ENCODE data around the gene POLQ. TPM values are rescaled to one million over a fixed set of nuclear protein-coding genes. Genes with fewer than 3 reads are reported as not detected.

The POLQ gene
- total and polyA plus RNA-seq, 9 donors = 2.7 to 4.8 (median 3.4) TPM

DNA sequence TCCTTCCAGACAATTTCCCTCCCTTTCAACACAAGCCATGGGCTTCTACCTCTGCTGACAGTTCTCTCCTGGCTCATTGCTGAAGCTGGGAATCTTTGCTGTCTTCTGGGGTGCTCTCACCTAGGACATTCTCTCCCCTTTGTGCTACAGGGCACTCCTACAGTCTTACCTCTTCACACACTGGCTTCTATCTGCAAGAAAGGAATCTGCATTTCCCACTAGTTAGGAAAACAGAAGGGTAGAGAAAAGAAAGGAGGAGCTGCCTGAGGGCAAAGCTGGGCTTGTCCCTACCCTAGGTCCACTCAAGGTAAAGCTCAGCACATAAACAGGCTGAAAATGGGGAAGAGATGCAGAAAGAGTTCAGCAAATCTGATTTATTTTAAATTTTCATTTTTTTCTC is 16.4 kb upstream of the POLQ start:
- Histone ChIP-seq H3K9me3 (replicated peaks; ENCODE audit: control insufficient read depth, low read depth, low read length) (no peaks in the 10 kb centered on the region), H3K27ac (ENCODE audit: low read length) (no peak overlapping the region), H3K27me3 (ENCODE audit: control insufficient read depth, insufficient read depth, low read length) (no peaks in the 10 kb centered on the region), H3K4me1 (ENCODE audit: control insufficient read depth, insufficient read depth, low read length) (no peaks in the 10 kb centered on the region), H3K36me3 (ENCODE audit: control insufficient read depth, insufficient read depth, low read length) (no peaks in the 10 kb centered on the region), H3K4me3 (ENCODE audit: low read length) (no peak overlapping the region)
- no peak for DNase-seq

DNA sequence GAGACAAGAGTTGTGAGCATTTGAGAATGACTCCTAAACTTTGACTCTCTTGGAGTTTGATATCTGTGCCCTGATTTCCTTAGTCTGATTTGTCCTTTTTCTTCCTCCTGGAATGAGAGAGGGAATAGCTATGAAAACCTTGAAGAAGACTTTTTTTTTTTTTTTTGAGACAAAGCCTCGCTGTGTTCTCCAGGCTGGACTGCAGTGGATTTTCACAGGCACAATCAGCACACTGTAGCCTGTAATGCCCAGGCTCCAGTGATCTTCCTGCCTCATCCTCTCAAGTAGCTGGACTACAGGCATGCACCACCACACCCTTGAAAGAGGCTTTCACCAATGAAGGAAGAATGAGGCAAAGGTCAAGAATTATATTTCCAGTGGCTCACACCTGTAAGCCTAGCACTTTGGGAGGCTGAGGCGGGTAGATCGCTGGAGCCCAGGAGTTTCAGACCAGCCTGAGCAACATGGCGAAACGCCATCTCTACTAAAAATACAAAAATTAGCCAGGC is 11.7 kb upstream of the POLQ start:
- H3K27me3 ChIP-seq (ENCODE audit: control insufficient read depth, insufficient read depth, low read length) = no peaks in the 10 kb centered on the region
- no peaks in the 10 kb centered on the region for H3K9me3 ChIP-seq (replicated peaks; ENCODE audit: control insufficient read depth, low read depth, low read length)
- WGBS (ENCODE audit: insufficient coverage) = no CpG with 5 or more reads among the region's 5 CpGs
- DNase-seq = no peak
- no peak overlapping the region for H3K4me3 ChIP-seq (ENCODE audit: low read length)
- no peaks in the 10 kb centered on the region for H3K36me3 ChIP-seq (ENCODE audit: control insufficient read depth, insufficient read depth, low read length)
- no peaks in the 10 kb centered on the region for H3K4me1 ChIP-seq (ENCODE audit: control insufficient read depth, insufficient read depth, low read length)
- H3K27ac ChIP-seq (ENCODE audit: low read length) = no peak overlapping the region

DNA sequence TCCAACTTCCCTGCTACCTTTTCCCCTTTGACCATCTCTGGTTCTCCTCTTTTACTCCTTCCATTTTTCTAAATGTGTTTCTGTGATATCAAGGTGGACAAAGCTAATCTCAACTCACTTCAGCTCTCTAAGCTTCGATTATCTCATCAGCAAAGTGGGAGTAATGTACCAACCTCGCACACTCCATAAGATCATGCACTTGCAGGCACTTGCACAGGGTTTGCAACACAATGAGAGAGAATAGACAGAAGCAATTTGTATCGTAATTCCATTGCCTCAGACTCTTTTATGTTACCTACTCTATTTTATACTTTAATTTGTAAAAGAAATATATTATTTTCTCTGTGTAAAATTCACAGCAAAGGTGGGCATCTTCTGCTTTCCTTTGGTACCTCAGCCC is 7.0 kb upstream of the POLQ start:
- no peaks in the 10 kb centered on the region for H3K9me3 ChIP-seq (replicated peaks; ENCODE audit: control insufficient read depth, low read depth, low read length)
- no peaks in the 10 kb centered on the region for H3K27me3 ChIP-seq (ENCODE audit: control insufficient read depth, insufficient read depth, low read length)
- no peak overlapping the region for H3K4me3 ChIP-seq (ENCODE audit: low read length)
- H3K36me3 ChIP-seq (ENCODE audit: control insufficient read depth, insufficient read depth, low read length) = no peaks in the 10 kb centered on the region
- no peaks in the 10 kb centered on the region for H3K4me1 ChIP-seq (ENCODE audit: control insufficient read depth, insufficient read depth, low read length)
- 100% methylated on average over 1 of the region's 3 CpGs for WGBS (ENCODE audit: insufficient coverage)
- no peak for DNase-seq
- no peak overlapping the region for H3K27ac ChIP-seq (ENCODE audit: low read length)

DNA sequence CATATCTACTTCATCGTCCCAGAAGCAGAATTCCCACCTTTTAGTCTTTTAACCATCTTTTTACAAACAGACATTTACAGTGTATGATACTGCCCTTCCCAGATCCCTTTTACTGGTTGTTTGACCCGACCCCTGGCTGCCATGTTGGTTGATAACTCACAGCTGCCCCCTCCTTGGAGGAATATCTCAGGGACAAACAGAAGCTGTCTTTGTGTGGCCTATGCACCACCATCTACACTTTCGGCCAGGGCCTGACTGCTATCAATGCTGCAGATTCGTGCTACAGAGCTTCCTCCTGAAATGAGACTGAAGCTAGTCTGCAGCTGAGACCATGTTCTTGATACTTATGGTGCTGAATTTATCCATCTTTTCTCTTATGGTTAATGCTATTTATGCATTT is 6.6 kb upstream of the POLQ start:
- 64% methylated on average over 3 of the region's 4 CpGs for WGBS (ENCODE audit: insufficient coverage)
- Histone ChIP-seq H3K4me3 (ENCODE audit: low read length) (no peak overlapping the region), H3K4me1 (ENCODE audit: control insufficient read depth, insufficient read depth, low read length) (no peaks in the 10 kb centered on the region), H3K36me3 (ENCODE audit: control insufficient read depth, insufficient read depth, low read length) (no peaks in the 10 kb centered on the region), H3K27ac (ENCODE audit: low read length) (no peak overlapping the region), H3K9me3 (replicated peaks; ENCODE audit: control insufficient read depth, low read depth, low read length) (no peaks in the 10 kb centered on the region), H3K27me3 (ENCODE audit: control insufficient read depth, insufficient read depth, low read length) (no peaks in the 10 kb centered on the region)
- no peak for DNase-seq

DNA sequence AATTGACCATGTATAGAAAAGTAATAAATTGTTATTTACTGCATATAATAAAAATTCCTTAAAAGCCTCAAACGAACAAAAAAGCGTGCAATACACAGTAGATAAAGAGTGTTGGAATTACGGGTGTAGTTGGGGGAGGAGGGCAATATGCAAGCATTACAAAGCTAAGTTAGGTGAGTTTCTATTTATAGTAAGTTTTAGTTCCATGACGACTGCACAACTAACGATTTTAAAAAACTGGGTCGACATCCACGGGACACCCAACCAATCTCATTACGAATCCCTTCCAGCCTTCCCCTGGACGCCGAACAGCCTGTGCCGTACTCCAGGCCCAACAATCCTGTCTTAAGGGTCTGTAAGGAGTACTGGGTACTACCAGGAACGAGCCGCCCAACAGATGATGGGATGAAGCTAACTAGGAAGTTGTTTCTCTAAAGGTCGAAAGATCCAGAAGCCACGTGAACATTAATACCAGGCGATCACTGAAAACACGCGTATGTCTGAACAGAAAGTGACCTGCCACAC is 677 bp downstream of the POLQ start:
- peak overlapping the region; percentile 57 for H3K4me3 ChIP-seq (ENCODE audit: low read length)
- no peaks in the 10 kb centered on the region for H3K9me3 ChIP-seq (replicated peaks; ENCODE audit: control insufficient read depth, low read depth, low read length)
- H3K27me3 ChIP-seq (ENCODE audit: control insufficient read depth, insufficient read depth, low read length) = no peaks in the 10 kb centered on the region
- H3K27ac ChIP-seq (ENCODE audit: low read length) = no peak overlapping the region
- DNase-seq = peak; percentile 6
- peaks cover 5% of the 10 kb centered on the region for H3K4me1 ChIP-seq (ENCODE audit: control insufficient read depth, insufficient read depth, low read length)
- H3K36me3 ChIP-seq (ENCODE audit: control insufficient read depth, insufficient read depth, low read length) = no peaks in the 10 kb centered on the region
- 1% methylated on average over 7 of the region's 18 CpGs for WGBS (ENCODE audit: insufficient coverage)

DNA sequence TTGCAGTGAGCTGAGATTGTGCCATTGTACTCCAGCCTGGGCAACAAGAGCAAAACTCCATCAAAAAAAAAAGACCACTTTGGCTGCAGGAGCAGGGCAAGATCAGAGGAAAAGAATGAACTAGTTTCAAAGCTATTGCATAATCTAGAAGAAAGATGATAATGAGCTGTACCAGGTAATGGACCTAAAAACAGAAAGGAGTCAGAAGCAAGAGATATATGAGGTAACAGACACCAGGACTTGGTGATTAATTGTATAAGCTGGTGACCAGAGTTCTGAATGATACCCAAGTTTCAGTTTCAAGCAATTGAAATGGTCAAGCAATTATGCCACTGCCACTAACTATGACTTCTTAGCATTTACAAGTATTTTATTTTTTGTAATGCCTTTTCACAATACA is 2.9 kb downstream of the POLQ start:
- Histone ChIP-seq H3K9me3 (replicated peaks; ENCODE audit: control insufficient read depth, low read depth, low read length) (no peaks in the 10 kb centered on the region), H3K27ac (ENCODE audit: low read length) (no peak overlapping the region)

DNA sequence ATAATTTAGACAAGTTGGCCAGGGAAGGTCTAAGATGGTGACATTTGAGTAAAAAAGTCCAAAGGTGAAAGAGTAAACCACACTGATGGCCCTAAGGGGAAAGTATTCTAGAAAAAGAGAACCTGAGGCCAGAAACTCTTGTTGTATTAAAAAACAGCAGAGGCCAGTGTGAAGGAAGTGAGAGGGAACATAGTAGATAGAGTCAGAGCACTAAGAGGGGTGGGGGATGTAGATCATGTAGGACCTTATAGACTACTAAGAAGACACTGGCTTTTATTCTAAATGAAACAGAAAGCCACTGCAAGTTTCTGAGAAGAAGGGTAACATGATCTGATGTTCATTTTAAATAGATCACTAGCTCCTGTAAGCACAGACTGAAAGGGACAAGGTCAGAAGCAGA is 14.5 kb downstream of the POLQ start:
- no peaks in the 10 kb centered on the region for H3K27me3 ChIP-seq (ENCODE audit: control insufficient read depth, insufficient read depth, low read length)
- H3K9me3 ChIP-seq (replicated peaks; ENCODE audit: control insufficient read depth, low read depth, low read length) = no peaks in the 10 kb centered on the region
- H3K4me3 ChIP-seq (ENCODE audit: low read length) = no peak overlapping the region
- no peak overlapping the region for H3K27ac ChIP-seq (ENCODE audit: low read length)
- peaks cover 4% of the 10 kb centered on the region for H3K36me3 ChIP-seq (ENCODE audit: control insufficient read depth, insufficient read depth, low read length)
- H3K4me1 ChIP-seq (ENCODE audit: control insufficient read depth, insufficient read depth, low read length) = no peaks in the 10 kb centered on the region
- DNase-seq = no peak

More for the DNA sequence above, 2.9 kb downstream of the POLQ start:
- Histone ChIP-seq H3K4me3 (ENCODE audit: low read length) (no peak overlapping the region), H3K27me3 (ENCODE audit: control insufficient read depth, insufficient read depth, low read length) (no peaks in the 10 kb centered on the region), H3K36me3 (ENCODE audit: control insufficient read depth, insufficient read depth, low read length) (peaks cover 5% of the 10 kb centered on the region), H3K4me1 (ENCODE audit: control insufficient read depth, insufficient read depth, low read length) (peaks cover 5% of the 10 kb centered on the region)
- DNase-seq = no peak

DNA sequence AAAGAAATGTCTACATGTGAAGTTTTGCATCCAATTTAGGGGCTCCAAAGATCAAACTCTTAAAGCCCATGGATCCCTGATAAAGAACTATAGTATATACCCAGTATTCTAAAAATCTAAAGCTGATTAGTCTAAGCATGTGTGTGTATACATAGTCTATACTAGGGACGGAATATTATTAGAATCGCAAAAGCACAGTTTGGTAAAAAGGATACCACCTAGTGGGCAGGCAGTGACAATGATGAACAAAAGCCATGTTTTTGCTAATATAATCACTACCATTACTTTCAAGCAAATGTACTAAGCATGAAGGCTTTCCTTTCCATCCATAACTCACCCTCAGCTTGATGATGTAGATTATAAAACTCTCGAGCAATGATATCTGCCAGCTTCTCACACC is 16.5 kb downstream of the POLQ start:
- WGBS (ENCODE audit: insufficient coverage) = no CpG with 5 or more reads among the region's 3 CpGs
- no peak for DNase-seq

DNA sequence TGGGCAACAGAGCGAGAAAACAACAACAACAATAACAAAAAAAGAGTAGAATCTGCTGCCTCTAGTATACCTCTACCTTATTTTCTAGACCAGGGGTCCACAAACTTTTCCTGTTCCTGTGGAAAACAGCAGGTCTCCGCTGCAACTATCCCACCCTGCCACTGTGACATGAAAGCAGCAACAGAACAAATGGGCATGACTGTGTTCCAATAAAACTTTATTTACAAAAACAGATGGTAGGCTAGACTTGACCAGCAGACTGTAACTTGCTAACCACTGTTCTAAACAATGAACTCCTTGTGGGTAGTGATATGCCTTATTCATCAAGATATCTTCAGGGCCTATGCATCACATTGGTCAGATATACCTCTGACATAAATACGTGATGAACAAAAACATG is 25.3 kb downstream of the POLQ start:
- H3K4me3 ChIP-seq (ENCODE audit: low read length) = no peak overlapping the region
- no peak for DNase-seq
- 100% methylated on average over 1 of the region's 3 CpGs for WGBS (ENCODE audit: insufficient coverage)
- no peak overlapping the region for H3K27ac ChIP-seq (ENCODE audit: low read length)
- H3K9me3 ChIP-seq (replicated peaks; ENCODE audit: control insufficient read depth, low read depth, low read length) = no peaks in the 10 kb centered on the region
- peaks cover 8% of the 10 kb centered on the region for H3K36me3 ChIP-seq (ENCODE audit: control insufficient read depth, insufficient read depth, low read length)
- no peaks in the 10 kb centered on the region for H3K27me3 ChIP-seq (ENCODE audit: control insufficient read depth, insufficient read depth, low read length)
- H3K4me1 ChIP-seq (ENCODE audit: control insufficient read depth, insufficient read depth, low read length) = no peaks in the 10 kb centered on the region

More for the DNA sequence above, 16.5 kb downstream of the POLQ start:
- Histone ChIP-seq H3K27ac (ENCODE audit: low read length) (no peak overlapping the region), H3K27me3 (ENCODE audit: control insufficient read depth, insufficient read depth, low read length) (no peaks in the 10 kb centered on the region), H3K36me3 (ENCODE audit: control insufficient read depth, insufficient read depth, low read length) (peaks cover 4% of the 10 kb centered on the region), H3K4me1 (ENCODE audit: control insufficient read depth, insufficient read depth, low read length) (no peaks in the 10 kb centered on the region), H3K4me3 (ENCODE audit: low read length) (no peak overlapping the region), H3K9me3 (replicated peaks; ENCODE audit: control insufficient read depth, low read depth, low read length) (no peaks in the 10 kb centered on the region)

DNA sequence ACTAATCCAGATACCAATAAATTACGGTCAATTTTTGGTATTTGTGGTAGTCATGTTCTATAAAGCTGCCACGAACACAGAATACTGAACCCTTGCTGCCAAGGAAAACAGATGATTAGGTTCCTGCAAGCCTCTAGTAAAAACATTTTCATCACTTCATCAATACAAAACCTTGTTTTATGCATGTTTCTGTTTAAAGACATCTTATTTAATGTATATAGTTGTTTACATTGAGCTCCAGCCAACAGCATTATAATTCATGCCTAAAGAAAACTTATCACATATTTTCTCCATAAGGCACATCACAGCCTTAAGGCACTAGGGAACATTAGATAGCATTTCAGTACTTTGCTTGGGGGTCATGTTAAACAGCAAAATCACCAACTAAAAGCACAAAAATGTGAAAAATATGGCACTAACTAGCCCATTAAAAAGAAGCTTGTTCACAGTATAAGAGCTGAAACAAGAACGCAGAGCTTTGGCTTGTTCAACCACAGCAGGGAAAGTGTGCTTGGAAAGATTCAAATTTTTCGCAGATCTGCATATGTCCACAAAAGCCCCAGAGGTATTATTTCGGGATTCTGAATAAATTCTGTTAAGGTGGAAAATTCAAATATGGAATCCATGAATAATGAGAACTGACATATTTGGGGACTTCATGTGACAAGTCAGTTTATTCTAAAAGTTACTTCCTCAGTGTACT is 27.7 kb downstream of the POLQ start:
- no peak overlapping the region for H3K27ac ChIP-seq (ENCODE audit: low read length)
- H3K4me3 ChIP-seq (ENCODE audit: low read length) = no peak overlapping the region
- H3K9me3 ChIP-seq (replicated peaks; ENCODE audit: control insufficient read depth, low read depth, low read length) = no peaks in the 10 kb centered on the region
- H3K27me3 ChIP-seq (ENCODE audit: control insufficient read depth, insufficient read depth, low read length) = no peaks in the 10 kb centered on the region
- WGBS (ENCODE audit: insufficient coverage) = 75% methylated on average over 2 of the region's 5 CpGs
- no peak for DNase-seq
- H3K4me1 ChIP-seq (ENCODE audit: control insufficient read depth, insufficient read depth, low read length) = no peaks in the 10 kb centered on the region
- H3K36me3 ChIP-seq (ENCODE audit: control insufficient read depth, insufficient read depth, low read length) = peaks cover 8% of the 10 kb centered on the region

DNA sequence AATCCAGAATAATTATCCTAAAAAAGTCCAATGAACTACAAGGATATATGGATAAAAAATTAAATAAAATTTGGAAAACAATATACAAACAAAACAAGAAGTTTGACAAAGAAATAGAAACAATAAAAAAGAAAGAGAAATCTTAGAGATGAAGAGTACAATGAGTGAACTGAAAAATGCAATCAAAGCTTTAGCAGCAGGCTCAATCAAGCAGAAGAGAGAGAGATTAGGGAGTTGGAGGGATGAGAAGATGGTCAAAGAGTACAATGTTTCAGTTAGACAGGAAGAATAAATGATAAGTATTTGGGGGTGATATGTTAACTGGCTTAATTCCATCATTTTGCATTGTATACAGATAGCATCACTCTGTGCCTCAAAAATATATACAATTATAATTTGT is 29.9 kb downstream of the POLQ start:
- no peak overlapping the region for H3K27ac ChIP-seq (ENCODE audit: low read length)
- H3K4me3 ChIP-seq (ENCODE audit: low read length) = no peak overlapping the region
- H3K9me3 ChIP-seq (replicated peaks; ENCODE audit: control insufficient read depth, low read depth, low read length) = no peaks in the 10 kb centered on the region
- DNase-seq = no peak
- H3K36me3 ChIP-seq (ENCODE audit: control insufficient read depth, insufficient read depth, low read length) = peaks cover 4% of the 10 kb centered on the region
- H3K4me1 ChIP-seq (ENCODE audit: control insufficient read depth, insufficient read depth, low read length) = no peaks in the 10 kb centered on the region
- H3K27me3 ChIP-seq (ENCODE audit: control insufficient read depth, insufficient read depth, low read length) = no peaks in the 10 kb centered on the region
